Parietal lobe (tissue), 1 donor: ENCODE measurements around the gene MYLK4. TPM values are rescaled to one million over a fixed set of nuclear protein-coding genes. Genes with fewer than 3 reads are reported as not detected.

ENCODE experiments used
- total RNA-seq: library from RNA; depleted of rRNA; stranded (reverse); fragments of >200 nt; gene quantifications from one replicate; pipeline ENCODE4 v1.2.3, GENCODE V29; 2014

Gene MYLK4
- under 0.01 TPM for total RNA-seq

DNA sequence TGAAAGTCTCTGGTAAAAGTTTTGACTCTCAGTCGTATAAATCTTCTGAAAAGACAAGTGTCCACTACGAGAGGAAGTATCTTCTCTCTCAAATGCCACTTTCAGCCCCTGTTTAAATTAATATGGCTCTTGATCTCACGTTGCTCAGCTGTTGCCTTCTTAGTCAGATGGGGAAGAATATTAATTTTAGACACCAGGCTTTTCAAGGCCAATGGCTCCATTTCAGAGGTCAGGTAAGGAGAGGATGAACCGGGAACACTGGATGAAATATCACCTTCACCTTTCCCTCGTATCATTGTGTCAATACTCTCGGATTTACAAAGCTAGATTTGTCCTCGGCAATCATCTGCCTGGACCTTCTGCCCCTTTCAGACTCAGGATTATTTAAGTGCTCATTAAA lies at the start of gene MYLK4:
Gene MYLK4, minus strand, starts transcription at position 91 of the 400 bp plus-strand sequence. CDS start 1,628 bp downstream, outside the sequence.

DNA sequence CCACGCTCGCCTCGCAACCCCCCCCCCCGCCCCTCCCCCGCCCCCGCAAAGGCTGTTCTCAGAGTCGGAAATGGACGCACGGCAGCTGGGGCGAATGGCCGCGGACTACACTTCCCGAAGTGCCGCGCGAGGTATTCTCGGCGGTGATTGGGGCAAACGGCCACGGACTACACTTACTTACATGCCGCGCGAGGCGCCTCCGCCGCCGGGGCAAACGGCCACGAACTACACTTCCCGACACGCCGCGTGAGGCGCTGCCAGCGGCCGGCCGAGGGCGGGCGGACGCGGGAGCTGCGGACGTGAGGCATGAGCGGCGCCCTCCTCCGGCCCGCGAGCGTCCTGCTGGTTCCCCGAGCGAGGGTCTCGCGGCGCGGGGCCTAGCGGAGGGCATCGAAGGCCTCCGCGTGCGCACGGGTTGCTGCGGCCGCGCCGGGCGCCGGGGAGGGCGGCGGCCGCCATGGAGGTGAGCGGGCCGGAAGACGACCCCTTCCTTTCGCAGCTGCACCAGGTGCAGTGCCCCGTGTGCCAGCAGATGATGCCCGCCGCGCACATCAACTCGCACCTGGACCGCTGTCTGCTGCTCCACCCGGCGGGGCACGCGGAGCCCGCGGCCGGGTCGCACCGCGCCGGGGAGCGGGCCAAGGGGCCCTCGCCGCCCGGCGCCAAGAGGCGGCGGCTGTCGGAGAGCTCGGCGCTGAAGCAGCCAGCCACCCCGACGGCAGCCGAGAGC lies 14.6 kb upstream of the MYLK4 start, which contains the start of gene WRNIP1:
Gene WRNIP1, plus strand, starts transcription at position 228 of the 730 bp plus-strand sequence. Its CDS starts 230 bp downstream, at position 458.

Other genes with a start within 250 kb of the MYLK4 start
- 42.6 TPM for gene WRNIP1, start 14.5 kb upstream of the MYLK4 start, total RNA-seq
- 3.8 TPM for gene SERPINB1, start 90.9 kb upstream of the MYLK4 start, total RNA-seq
- 3.4 TPM for gene SERPINB9, start 152.4 kb upstream of the MYLK4 start, total RNA-seq
- gene SERPINB6, start 220.6 kb upstream of the MYLK4 start, total RNA-seq, result 16.9 TPM
- gene NQO2, start 249.0 kb upstream of the MYLK4 start, total RNA-seq, result 12.5 TPM